SK-N-SH (cell line): ENCODE measurements around the gene SULT1B1. TPM values are rescaled to one million over a fixed set of nuclear protein-coding genes. Genes with fewer than 3 reads are reported as not detected.

Experiments used
- CTCF ChIA-PET: fragments of 300-600, 350-600 bp; formaldehyde crosslinking; extraction: SDS; loops from one replicate; lab custom pipeline; 2021; lab: Yijun Ruan, JAX
- POLR2A ChIA-PET: fragments of 350-600 bp; sonication (Branson Sonifier 250); formaldehyde crosslinking; extraction: SDS; loops from one replicate; lab custom pipeline; 2020; ENCODE audit warnings: antibody characterized with exemption, inconsistent platforms; lab: Yijun Ruan, JAX
- DNase-seq: peaks from one replicate; pipeline ENCODE4 v3.0.0; 2012
- H2AFZ ChIP-seq: fragments of 200-600 bp; sonication (generic); 2 replicates; pipeline ENCODE4 v1.8.1; 2016; ENCODE audit warnings: antibody characterized with exemption, mild to moderate bottlenecking, low read depth
- H3F3A ChIP-seq: fragments of 200-600 bp; sonication (generic); replicated peaks from 2 replicates; pipeline ENCODE3; 2016; ENCODE audit warnings: antibody characterized with exemption, mild to moderate bottlenecking; ENCODE audit not compliant: insufficient read depth
- H3K27ac ChIP-seq, 2 experiments: fragments of 200-500 bp in 1 of 2; fragments of 200-600 bp in 1 of 2; sonication (Bioruptor generic) in 1 of 2; sonication (generic), shearing (Covaris generic) in 1 of 2; 2 replicates each; pipeline versions ENCODE4 v1.5.1 to v1.6.1; 2014 to 2016; ENCODE audit warnings: low read depth in 2 of 2, inconsistent platforms in 1 of 2, low read length in 1 of 2, mild to moderate bottlenecking in 1 of 2, mixed read lengths in 1 of 2
- H3K27me3 ChIP-seq: fragments of 200-600 bp; sonication (generic), shearing (Covaris generic); 2 replicates; pipeline ENCODE4 v1.6.1; 2016; ENCODE audit warnings: mixed run types; ENCODE audit not compliant: insufficient read depth
- H3K36me3 ChIP-seq, 2 experiments: fragments of 200-500 bp in 1 of 2; fragments of 200-600 bp in 1 of 2; sonication (Bioruptor generic) in 1 of 2; sonication (generic) in 1 of 2; replicated peaks in 1 of 2; 2 replicates each; pipeline versions ENCODE3 to v1.5.1; 2014 to 2016; ENCODE audit warnings: low read length in 1 of 2, mild to moderate bottlenecking in 1 of 2; ENCODE audit not compliant: insufficient read depth in 2 of 2, control insufficient read depth in 1 of 2
- H3K4me1 ChIP-seq, 2 experiments: fragments of 200-500 bp in 1 of 2; fragments of 200-600 bp in 1 of 2; sonication (Bioruptor generic) in 1 of 2; sonication (generic), shearing (Covaris generic) in 1 of 2; 2 replicates each; pipeline versions ENCODE4 v1.5.1 to v1.6.1; 2014 to 2016; ENCODE audit warnings: low read depth in 1 of 2, low read length in 1 of 2, mixed run types in 1 of 2; ENCODE audit not compliant: insufficient read depth in 2 of 2, control insufficient read depth in 1 of 2
- H3K4me2 ChIP-seq: fragments of 200-600 bp; sonication (generic), shearing (Covaris generic); 2 replicates; pipeline ENCODE4 v1.6.1; 2017; ENCODE audit warnings: mixed run types
- H3K4me3 ChIP-seq, 2 experiments: fragments of 200-500 bp in 1 of 2; fragments of 200-600 bp in 1 of 2; sonication (Bioruptor generic) in 1 of 2; sonication (generic), shearing (Covaris generic) in 1 of 2; 2 replicates each; pipeline versions ENCODE4 v1.5.1 to v1.8.1; 2014 to 2016; ENCODE audit warnings: low read depth in 2 of 2, inconsistent platforms in 1 of 2, low read length in 1 of 2, mild to moderate bottlenecking in 1 of 2, mixed read lengths in 1 of 2, moderate library complexity in 1 of 2
- H3K79me2 ChIP-seq: fragments of 200-600 bp; sonication (generic); 2 replicates; pipeline ENCODE4 v1.8.1; 2017; ENCODE audit warnings: mild to moderate bottlenecking; ENCODE audit not compliant: insufficient read depth
- H3K9ac ChIP-seq: fragments of 200-600 bp; sonication (generic); 2 replicates; pipeline ENCODE4 v1.6.1; 2017; ENCODE audit warnings: mixed run types
- H3K9me2 ChIP-seq: fragments of 200-600 bp; sonication (generic); 2 replicates; pipeline ENCODE4 v1.6.1; 2017; ENCODE audit warnings: mixed run types
- H3K9me3 ChIP-seq: fragments of 200-600 bp; sonication (generic); 2 replicates; pipeline ENCODE4 v1.6.1; 2017; ENCODE audit warnings: mixed run types, mild to moderate bottlenecking, moderate library complexity
- H4K20me1 ChIP-seq: fragments of 200-600 bp; sonication (generic); 2 replicates; pipeline ENCODE4 v1.6.1; 2017; ENCODE audit warnings: mild to moderate bottlenecking, mixed run types; ENCODE audit not compliant: insufficient read depth
- CHD2 ChIP-seq: fragments of 150-350 bp; IDR thresholded peaks from 2 replicates; pipeline ENCODE4 v1.6.1; 2018; ENCODE audit warnings: low read length; ENCODE audit not compliant: partially characterized antibody
- FOXJ3 ChIP-seq: sonication (generic); formaldehyde crosslinking; IDR thresholded peaks from 2 replicates; pipeline ENCODE4 v1.5.1; 2020; ENCODE audit warnings: mild to moderate bottlenecking, missing genetic modification reagents
- GABPA ChIP-seq: IDR thresholded peaks from 2 replicates; pipeline ENCODE4 v1.4.0; 2012; ENCODE audit warnings: low read depth, mild to moderate bottlenecking
- MEF2A ChIP-seq: IDR thresholded peaks from 2 replicates; pipeline ENCODE4 v1.4.0; 2012; ENCODE audit warnings: low read depth, borderline replicate concordance
- MXI1 ChIP-seq: IDR thresholded peaks from 2 replicates; pipeline ENCODE4 v1.6.1; 2012; ENCODE audit warnings: mild to moderate bottlenecking, low read depth, low read length, improper control_type of control experiment
- NFIC ChIP-seq: IDR thresholded peaks from 2 replicates; pipeline ENCODE4 v1.4.0; 2012; ENCODE audit warnings: borderline replicate concordance
- NRF1 ChIP-seq: IDR thresholded peaks from 2 replicates; pipeline ENCODE4 v1.6.1; 2012; ENCODE audit warnings: low read depth, mild to moderate bottlenecking, low read length
- PBX3 ChIP-seq: IDR thresholded peaks from 2 replicates; pipeline ENCODE4; 2012
- RAD21 ChIP-seq: IDR thresholded peaks from 2 replicates; pipeline ENCODE4 v1.6.1; 2012; ENCODE audit warnings: mild to moderate bottlenecking, low read length
- RCOR1 ChIP-seq: fragments of 150-350 bp; IDR thresholded peaks from 2 replicates; pipeline ENCODE4 v1.6.1; 2017; ENCODE audit warnings: antibody characterized with exemption, low read length
- RFX5 ChIP-seq: IDR thresholded peaks from 2 replicates; pipeline ENCODE4 v1.6.1; 2012; ENCODE audit warnings: mild to moderate bottlenecking, improper control_type of control experiment, low read length
- RXRA ChIP-seq: IDR thresholded peaks from 2 replicates; pipeline ENCODE4 v1.4.0; 2012; ENCODE audit warnings: low read depth, mild to moderate bottlenecking, borderline replicate concordance
- SMC3 ChIP-seq: IDR thresholded peaks from 2 replicates; pipeline ENCODE4 v1.6.1; 2012; ENCODE audit warnings: low read depth, low read length, improper control_type of control experiment
- USF2 ChIP-seq: fragments of 150-350 bp; IDR thresholded peaks from 2 replicates; pipeline ENCODE4 v1.6.1; 2017; ENCODE audit warnings: antibody characterized with exemption, low read length, low read depth, borderline replicate concordance
- YY1 ChIP-seq: IDR thresholded peaks from 2 replicates; pipeline ENCODE4 v1.4.0; 2012; ENCODE audit warnings: low read depth, mild to moderate bottlenecking
- WGBS: methylation state at CpG from one replicate; pipeline ENCODE4 v1.1.6; 2017; ENCODE audit warnings: low lambda C conversion rate; 5-methylcytosine and 5-hydroxymethylcytosine counted together
- polyA plus RNA-seq, 3 experiments: library from polyadenylated mRNA; depleted of rRNA; stranded (reverse); fragments of >200 nt; gene quantifications; 2 replicates each; pipeline ENCODE4 v1.2.3, GENCODE V29; 2012
- TF ChIP-seq, protein P1 (sequence below): IDR thresholded peaks from 2 replicates; pipeline ENCODE4 v1.4.0; 2012; ENCODE audit warnings: low read depth, borderline replicate concordance
- TF ChIP-seq, protein P2 (sequence below): fragments of 200-600 bp; sonication (generic); IDR thresholded peaks from 2 replicates; pipeline ENCODE4 v1.6.1; 2017; ENCODE audit warnings: antibody characterized with exemption, mild to moderate bottlenecking, moderate library complexity

The SULT1B1 gene
- polyA plus RNA-seq, 1 of the 3 experiments (the other 2 are of a cell fraction) = 14.7 TPM

- TF ChIP-seq NFIC = no peak
- TF ChIP-seq RCOR1 = no peak
- TF ChIP-seq USF2 = no peak
Observed at GRCh38 chr4:69757464-69757863, 3.0 kb downstream of the SULT1B1 start (continued).

DNA sequence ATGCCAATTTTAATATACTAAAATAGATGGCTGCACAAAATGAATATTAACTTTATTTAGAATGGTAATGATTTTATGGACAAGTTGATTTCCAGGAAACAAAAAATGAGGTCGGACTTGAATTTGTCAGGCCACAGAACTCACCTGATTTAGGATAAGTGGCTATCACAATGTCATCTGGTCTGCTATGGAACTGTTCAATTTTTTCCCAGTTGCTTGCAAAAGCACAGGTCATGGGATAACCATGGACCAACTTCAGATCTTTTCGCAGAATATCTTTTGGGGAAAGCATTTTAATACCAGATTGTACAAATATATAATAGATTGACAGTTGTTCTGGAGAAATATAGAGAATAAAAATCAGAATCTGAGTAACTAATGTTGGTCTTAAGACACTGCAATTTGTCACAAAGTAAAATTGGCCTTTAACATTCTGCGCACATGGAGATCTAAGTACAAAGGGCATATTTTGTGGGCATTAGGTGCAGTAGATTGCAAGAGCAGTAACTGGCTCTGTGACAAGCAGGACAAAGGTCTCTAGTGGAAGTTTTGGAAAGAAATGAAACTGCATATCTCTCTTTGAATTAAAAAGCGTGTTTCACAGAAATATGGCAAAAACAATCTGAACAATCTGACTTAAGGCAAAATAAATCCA is 5.4 kb downstream of the SULT1B1 start:
- peaks cover 0 to 5% of the 10 kb centered on the region in 2 experiments; a peak in 2 of 4 replicates for H3K4me1 ChIP-seq
- H2AFZ ChIP-seq = no peak overlapping the region; the same call in 1 of the 2 replicates
- no peak overlapping the region for H3K4me2 ChIP-seq
- H3F3A ChIP-seq = peaks cover 7% of the 10 kb centered on the region
- no peaks in the 10 kb centered on the region for H3K9me3 ChIP-seq
- H3K36me3 ChIP-seq = peaks cover 0 to 4% of the 10 kb centered on the region in 2 experiments
- no peaks in the 10 kb centered on the region for H4K20me1 ChIP-seq
- H3K79me2 ChIP-seq = peaks cover 19% of the 10 kb centered on the region; the same call in 1 of the 2 replicates
- no peaks in the 10 kb centered on the region for H3K27me3 ChIP-seq
- no peak overlapping the region for H3K4me3 ChIP-seq
- H3K9ac ChIP-seq = no peak overlapping the region
- H3K9me2 ChIP-seq = no peaks in the 10 kb centered on the region
- ChIA-PET CTCF (no interaction called here), POLR2A (no interaction called here)
- TF ChIP-seq PBX3 (no peak), NRF1 (no peak), YY1 (no peak), RAD21 (no peak), MEF2A (no peak), RXRA (no peak), RFX5 (no peak), FOXJ3 (no peak), MXI1 (no peak), GABPA (no peak), SMC3 (no peak), RCOR1 (no peak), USF2 (no peak), CHD2 (no peak)
- TF ChIP-seq, protein P1, sequence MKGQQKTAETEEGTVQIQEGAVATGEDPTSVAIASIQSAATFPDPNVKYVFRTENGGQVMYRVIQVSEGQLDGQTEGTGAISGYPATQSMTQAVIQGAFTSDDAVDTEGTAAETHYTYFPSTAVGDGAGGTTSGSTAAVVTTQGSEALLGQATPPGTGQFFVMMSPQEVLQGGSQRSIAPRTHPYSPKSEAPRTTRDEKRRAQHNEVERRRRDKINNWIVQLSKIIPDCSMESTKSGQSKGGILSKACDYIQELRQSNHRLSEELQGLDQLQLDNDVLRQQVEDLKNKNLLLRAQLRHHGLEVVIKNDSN = no peak
- TF ChIP-seq, protein P2, sequence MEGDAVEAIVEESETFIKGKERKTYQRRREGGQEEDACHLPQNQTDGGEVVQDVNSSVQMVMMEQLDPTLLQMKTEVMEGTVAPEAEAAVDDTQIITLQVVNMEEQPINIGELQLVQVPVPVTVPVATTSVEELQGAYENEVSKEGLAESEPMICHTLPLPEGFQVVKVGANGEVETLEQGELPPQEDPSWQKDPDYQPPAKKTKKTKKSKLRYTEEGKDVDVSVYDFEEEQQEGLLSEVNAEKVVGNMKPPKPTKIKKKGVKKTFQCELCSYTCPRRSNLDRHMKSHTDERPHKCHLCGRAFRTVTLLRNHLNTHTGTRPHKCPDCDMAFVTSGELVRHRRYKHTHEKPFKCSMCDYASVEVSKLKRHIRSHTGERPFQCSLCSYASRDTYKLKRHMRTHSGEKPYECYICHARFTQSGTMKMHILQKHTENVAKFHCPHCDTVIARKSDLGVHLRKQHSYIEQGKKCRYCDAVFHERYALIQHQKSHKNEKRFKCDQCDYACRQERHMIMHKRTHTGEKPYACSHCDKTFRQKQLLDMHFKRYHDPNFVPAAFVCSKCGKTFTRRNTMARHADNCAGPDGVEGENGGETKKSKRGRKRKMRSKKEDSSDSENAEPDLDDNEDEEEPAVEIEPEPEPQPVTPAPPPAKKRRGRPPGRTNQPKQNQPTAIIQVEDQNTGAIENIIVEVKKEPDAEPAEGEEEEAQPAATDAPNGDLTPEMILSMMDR = no peak
- H3K27ac ChIP-seq = no peak overlapping the region; a peak in 1 of 4 replicates
- DNase-seq = no peak
- 42% methylated on average over 4 of the region's 4 CpGs for WGBS
